Endothelial cell of hepatic sinusoid (primary cell): Measurements from ENCODE around the gene RAPGEF1.
"Not testable (repeated sequence)": the region's sequence is repeated elsewhere in the genome, so short reads cannot be mapped to it uniquely, and the experiment has no call there.

ENCODE experiments used
- in situ Hi-C: cut with HindIII; loops from 2 replicates; pipeline ENCODE4 v1.10.0; 2017; ENCODE audit warnings: low sequenced_read_pairs

RAPGEF1 gene

DNA sequence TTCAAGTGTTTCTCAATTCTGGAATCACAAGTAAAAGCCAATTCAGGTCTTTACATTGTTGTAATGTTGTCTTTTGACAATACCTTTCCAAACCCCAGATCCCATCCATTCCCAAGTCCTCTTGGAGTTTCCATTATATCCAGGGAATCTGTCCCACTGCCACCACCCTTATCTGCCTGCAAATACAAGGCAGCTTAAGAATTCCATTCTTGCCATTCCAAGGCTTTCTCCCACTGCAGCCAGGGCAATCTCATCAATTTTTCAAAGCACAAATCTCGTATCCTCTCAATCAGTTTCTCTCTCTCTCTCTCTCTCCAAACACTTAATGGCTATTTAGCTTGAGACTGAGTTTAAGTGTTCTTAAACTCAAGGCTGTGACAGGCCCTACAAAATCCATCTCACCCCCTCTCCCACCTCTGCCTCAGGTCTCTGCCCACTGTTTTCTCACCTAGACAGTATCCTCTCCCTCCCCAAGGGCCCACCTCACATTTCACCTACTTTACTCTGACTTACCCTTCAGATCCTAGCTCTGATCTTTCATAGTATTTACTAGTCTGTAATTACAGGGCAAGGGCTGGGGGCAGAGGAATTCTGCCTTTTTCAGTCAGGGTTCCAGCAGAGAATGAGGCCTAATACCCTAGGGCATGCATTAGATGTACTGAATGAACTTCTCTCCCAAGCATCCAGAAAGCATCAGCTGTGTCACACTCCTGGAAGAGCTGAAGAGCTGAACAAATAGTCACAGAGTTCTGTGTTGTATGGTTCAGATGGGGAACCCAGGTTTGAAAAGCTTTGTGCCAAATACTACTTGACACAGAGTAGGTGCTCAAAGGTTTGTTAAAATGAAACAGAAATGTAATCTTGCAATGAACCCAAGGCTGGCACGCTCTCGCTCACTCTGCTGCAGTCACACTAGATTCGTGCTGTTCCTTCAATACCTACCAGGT, 46.0 kb downstream of the RAPGEF1 start:
- in situ Hi-C loops, result no loop called here

- in situ Hi-C loops, result no loop called here
These were observed 47.0 kb downstream of the RAPGEF1 start for GRCh38 chr9:131692612-131693562.

DNA sequence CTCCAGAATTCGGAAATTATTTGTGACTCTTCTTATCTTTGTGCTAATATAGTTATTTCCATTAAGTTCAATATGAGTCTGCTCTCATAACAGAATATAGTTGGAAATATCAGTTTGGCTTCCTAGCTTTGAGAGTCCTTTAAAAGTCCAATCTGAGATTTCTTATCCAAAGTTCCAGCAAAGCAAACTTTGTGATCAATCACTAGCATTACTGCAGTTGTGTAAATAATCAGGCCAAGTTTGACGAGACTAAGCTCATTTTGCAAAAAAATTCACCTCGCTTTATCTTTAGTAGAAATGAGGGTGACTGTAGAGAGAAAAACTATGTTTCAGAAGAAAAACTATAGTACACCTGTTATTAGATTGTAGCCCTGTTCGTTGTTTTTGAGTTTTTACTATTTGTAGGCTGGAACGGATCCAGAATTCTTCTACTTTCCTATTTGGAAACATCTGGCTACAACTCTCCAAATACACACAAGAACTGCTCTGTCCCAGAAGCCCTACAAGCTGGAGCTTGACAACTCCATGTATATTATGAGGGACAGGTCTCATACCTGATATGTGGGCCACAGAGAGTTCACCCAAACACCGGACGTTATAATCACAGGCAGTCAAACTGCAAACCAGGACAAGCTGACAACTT, 47.8 kb downstream of the RAPGEF1 start:
- in situ Hi-C loops, result no loop called here

DNA sequence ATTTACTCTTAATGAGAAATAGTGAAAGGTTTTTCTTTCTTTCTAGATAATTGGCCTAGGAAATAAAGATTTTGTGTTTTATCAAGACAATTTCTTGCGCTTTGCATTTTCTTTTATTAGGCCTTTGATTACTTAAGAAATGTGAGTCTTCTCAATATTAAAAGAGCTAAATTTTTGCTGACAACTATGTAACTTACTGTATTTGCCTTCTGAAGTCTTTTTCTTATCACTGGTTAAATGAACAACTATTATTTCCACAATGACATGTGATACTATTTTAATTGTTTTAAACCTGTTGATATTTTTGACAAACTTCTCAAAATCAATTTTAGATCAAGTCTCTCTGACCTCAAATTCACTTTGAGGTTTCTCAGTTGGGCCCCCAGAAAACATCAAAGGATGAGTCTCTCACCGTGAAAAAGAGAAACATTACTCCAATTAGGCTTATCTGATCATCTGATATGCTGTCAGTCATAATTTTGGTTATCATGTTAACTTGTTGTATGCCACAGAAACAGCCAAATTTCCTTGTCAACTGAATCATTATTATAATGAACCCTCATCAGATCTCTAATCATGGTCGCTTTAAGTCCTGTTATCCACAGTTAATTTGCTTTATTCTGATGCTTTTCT, 48.8 kb downstream of the RAPGEF1 start:
- in situ Hi-C loops, result no loop called here

- in situ Hi-C loops, result no loop called here
These were observed 49.4 kb downstream of the RAPGEF1 start for GRCh38 chr9:131690462-131690861.

GRCh38 chr9:131688377-131688776, 51.5 kb downstream of the RAPGEF1 start:
- in situ Hi-C loops, result no loop called here

GRCh38 chr9:131685753-131686706, 53.8 kb downstream of the RAPGEF1 start:
- in situ Hi-C loops, result no loop called here

GRCh38 chr9:131683094-131683493, 56.8 kb downstream of the RAPGEF1 start:
- in situ Hi-C loops, result not testable (repeated sequence)

DNA sequence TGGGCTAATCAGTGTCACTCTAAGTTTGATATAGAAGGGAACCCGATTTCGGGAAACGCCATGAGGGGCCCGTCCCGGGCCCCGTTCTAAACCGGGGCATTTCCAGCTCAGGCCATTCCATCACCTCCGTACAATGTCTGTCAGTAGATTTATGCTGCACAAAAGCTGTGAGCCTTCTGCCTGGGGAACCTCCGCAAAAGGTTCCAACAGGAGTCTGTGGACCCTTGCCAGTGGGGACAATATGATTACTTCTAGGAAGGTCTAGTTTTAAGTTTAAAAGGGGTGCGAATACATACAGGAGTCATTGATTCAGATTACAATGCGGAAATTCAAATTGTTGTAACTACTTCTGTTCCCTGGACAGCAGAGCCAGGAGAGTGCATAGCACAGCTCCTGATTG, 57.6 kb downstream of the RAPGEF1 start:
- in situ Hi-C loops, result no loop called here

- in situ Hi-C loops, result not testable (repeated sequence)
These were observed 58.0 kb downstream of the RAPGEF1 start for GRCh38 chr9:131681826-131682225.

DNA sequence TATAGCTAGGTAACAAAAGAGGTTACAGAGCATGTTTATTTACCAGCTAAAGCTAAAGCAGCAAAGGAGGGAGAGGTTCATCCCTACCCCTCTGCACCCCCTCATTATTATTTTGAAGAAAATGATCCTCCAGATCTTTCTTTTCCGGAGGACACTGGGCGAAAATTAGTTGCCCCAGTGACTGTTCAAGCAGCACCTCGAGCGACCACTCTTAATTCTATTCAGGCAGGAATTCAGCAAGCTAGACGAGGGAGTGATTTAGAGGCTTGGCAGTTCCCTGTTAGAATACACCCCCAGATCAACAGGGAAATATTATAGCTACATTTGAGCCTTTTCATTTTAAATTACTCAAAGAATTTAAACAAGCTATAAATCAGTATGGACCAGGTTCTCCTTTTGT, 58.8 kb downstream of the RAPGEF1 start:
- in situ Hi-C loops, result not testable (repeated sequence)

DNA sequence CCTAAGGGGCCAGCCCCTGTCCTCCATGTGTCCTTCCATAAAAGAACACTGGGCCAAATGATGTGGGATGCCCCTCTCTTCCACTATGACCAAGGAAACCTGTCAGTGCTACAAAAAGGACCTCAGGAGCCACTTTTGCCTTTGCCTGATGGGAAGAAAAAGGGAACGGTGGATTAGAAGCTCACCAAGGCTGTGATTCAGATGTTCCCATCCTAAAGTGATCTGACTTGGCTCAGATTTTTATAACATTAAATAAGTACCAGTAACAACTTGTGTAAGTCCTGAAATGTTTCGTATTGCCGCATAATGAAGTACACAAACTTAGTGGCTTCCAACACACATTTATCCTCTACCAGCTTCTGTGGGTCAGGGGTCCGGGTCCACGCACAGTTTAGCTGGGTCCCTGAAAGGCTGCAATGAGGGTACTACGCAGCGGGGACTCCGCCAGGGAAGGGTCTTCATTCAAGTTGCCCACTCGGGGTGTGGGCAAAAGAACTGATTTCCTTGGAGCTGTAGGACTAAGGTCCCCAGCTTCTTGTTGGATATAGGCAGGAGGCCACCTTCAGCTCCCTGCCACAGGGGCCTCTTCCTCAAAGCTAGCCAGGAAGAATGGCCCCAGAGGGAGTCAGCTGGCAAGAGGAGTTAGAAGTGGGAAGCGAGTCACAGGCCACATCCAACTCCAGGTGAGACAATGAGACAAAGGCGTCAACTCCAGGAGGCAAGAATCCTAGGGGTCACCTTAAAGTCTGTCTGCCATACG, 60.4 kb downstream of the RAPGEF1 start:
- in situ Hi-C loops, result no loop called here

- in situ Hi-C loops, result no loop called here
These were observed 61.3 kb downstream of the RAPGEF1 start for GRCh38 chr9:131678499-131679111.

DNA sequence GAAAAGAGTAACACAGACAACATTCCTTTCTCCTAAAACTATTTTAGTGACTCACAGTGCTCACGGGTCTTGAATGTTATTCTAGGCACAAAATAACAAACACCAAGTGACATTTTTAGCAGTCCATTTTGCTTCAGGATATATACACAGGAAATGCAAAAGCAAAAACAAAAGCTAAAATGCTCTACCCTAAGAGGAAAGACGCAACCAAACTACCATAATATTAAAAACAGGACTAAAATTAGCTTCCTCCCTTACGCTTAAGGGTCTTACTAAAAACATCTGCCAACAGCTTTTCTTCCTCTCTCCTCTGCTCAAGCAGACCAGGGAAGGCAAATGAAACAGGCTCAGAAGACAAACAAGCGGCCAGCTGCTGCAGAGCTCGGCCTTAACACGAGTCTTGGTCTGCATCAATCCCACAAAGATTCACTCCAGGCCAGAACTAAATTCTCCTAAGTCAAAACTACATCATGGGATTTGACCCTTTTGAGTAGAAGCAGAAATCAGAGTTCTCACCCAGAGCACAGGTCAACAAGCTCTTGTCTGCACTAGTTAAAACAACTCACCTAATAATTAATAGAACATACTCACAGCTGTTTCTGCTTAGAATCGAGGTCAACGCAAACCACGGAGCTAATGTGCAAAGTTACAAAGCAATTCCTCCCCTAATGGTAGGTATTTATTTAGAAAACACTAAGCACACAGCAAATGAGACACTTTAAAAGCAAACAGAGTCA, 62.3 kb downstream of the RAPGEF1 start:
- in situ Hi-C loops, result no loop called here

DNA sequence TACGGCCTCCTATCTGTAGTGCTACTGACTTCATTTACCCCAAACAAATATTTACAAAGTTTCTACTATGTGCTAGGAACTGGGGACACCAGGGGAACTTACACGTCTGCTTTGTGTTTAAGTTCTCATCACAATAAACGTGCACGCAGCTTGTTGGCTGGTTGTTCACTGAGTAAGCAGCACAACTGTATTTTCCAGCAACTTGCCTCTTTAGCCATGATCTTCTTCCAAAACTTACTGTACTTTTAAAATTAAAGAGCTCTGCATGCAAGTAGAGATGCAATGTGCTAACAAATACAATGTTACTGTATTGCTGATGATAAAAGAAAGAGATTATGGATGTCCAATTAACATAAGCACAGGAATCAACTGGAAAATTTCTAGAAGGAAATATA, 62.8 kb downstream of the RAPGEF1 start:
- in situ Hi-C loops, result no loop called here

GRCh38 chr9:131676431-131676972, 63.4 kb downstream of the RAPGEF1 start:
- in situ Hi-C loops, result no loop called here

- in situ Hi-C loops, result no loop called here
These were observed 64.3 kb downstream of the RAPGEF1 start for GRCh38 chr9:131675437-131676022.
